Keratinocyte (primary cell): ENCODE results near the gene SLC26A4. TPM values are rescaled to one million over a fixed set of nuclear protein-coding genes. Genes with fewer than 3 reads are reported as not detected.
A peak's percentile ranks its signal among the peaks of the same experiment; 100 is the strongest.

Experiments
- DNase-seq: peaks from one replicate; pipeline ENCODE4 v3.0.0-alpha.2; 2011; ENCODE audit warnings: low read depth, missing footprints, low spot score
- FAIRE-seq: peaks from 2 replicates; lab custom pipeline; 2011; peaks lifted over from hg19 to GRCh38; lab: Jason Lieb, UNC
- H2AFZ ChIP-seq: 2 replicates; pipeline ENCODE4 v1.6.0; 2012; ENCODE audit warnings: low read length, control low read depth, inconsistent platforms; ENCODE audit not compliant: control insufficient read depth
- H3K27ac ChIP-seq: 2 replicates; pipeline ENCODE4 v1.5.1; 2011; ENCODE audit warnings: low read length; ENCODE audit not compliant: control insufficient read depth, insufficient read depth
- H3K27me3 ChIP-seq: 3 replicates; pipeline ENCODE4 v1.6.0; 2011; ENCODE audit warnings: low read length; ENCODE audit not compliant: control insufficient read depth, insufficient read depth; ENCODE audit errors: extremely low read depth
- H3K36me3 ChIP-seq, 2 experiments: 2 replicates in 1 of 2; 3 replicates in 1 of 2; pipeline ENCODE4 v1.5.1; 2011; ENCODE audit warnings: low read length in 2 of 2, mild to moderate bottlenecking in 1 of 2; ENCODE audit not compliant: control insufficient read depth in 2 of 2, insufficient read depth in 2 of 2; ENCODE audit errors: extremely low read depth in 1 of 2
- H3K4me1 ChIP-seq: 3 replicates; pipeline ENCODE4 v1.5.1; 2011; ENCODE audit warnings: low read length; ENCODE audit not compliant: control insufficient read depth, insufficient read depth; ENCODE audit errors: extremely low read depth
- H3K4me2 ChIP-seq: 3 replicates; pipeline ENCODE4 v1.6.0; 2011; ENCODE audit warnings: low read depth, low read length; ENCODE audit not compliant: control insufficient read depth, insufficient read depth; ENCODE audit errors: extremely low read depth
- H3K4me3 ChIP-seq, 3 experiments: fragments of 200-600 bp in 1 of 3; sonication (generic) in 1 of 3; 2 replicates in 2 of 3; 3 replicates in 1 of 3; pipeline ENCODE4 v1.5.1; 2011 to 2016; ENCODE audit warnings: low read length in 3 of 3, mild to moderate bottlenecking in 3 of 3, control low read depth in 2 of 3, inconsistent platforms in 1 of 3, low read depth in 1 of 3, mixed read lengths in 1 of 3, mixed run types in 1 of 3, moderate library complexity in 1 of 3; ENCODE audit not compliant: control insufficient read depth in 2 of 3, insufficient read depth in 2 of 3; ENCODE audit errors: extremely low read depth in 1 of 3
- H3K79me2 ChIP-seq: 2 replicates; pipeline ENCODE4 v1.6.0; 2012; ENCODE audit warnings: low read length; ENCODE audit not compliant: control insufficient read depth, insufficient read depth
- H3K9ac ChIP-seq: 3 replicates; pipeline ENCODE4 v1.6.0; 2011; ENCODE audit warnings: low read length; ENCODE audit not compliant: control insufficient read depth, insufficient read depth; ENCODE audit errors: extremely low read depth
- H3K9me1 ChIP-seq: 3 replicates; pipeline ENCODE4 v1.6.0; 2011; ENCODE audit warnings: low read length; ENCODE audit not compliant: control insufficient read depth, insufficient read depth; ENCODE audit errors: extremely low read depth
- H3K9me3 ChIP-seq: 2 replicates; pipeline ENCODE4 v1.5.1; 2012; ENCODE audit warnings: low read depth, low read length; ENCODE audit not compliant: control insufficient read depth
- H4K20me1 ChIP-seq: 3 replicates; pipeline ENCODE4 v1.6.0; 2011; ENCODE audit warnings: low read length; ENCODE audit not compliant: control insufficient read depth, insufficient read depth; ENCODE audit errors: extremely low read depth
- EZH2 ChIP-seq: IDR thresholded peaks from one replicate; pipeline ENCODE4 v1.6.1; 2012; ENCODE audit warnings: inconsistent platforms, mild to moderate bottlenecking, low read length, moderate library complexity
- dilution Hi-C: fragments of 300-500 bp; cut with MboI; formaldehyde crosslinking; loops from one replicate; pipeline ENCODE4 v1.7.0; 2020; ENCODE audit warnings: low sequenced_read_pairs; ENCODE audit not compliant: extremely low pct_ligation_motif_present
- polyA plus RNA-seq, 5 experiments: library from polyadenylated mRNA; depleted of rRNA in 3 of 5; stranded (reverse) in 3 of 5; stranded (forward) in 1 of 5; unstranded in 1 of 5; fragments of >200 nt; gene quantifications; 1 replicate in 1 of 5; 2 replicates in 3 of 5; 3 replicates in 1 of 5; pipeline versions ENCODE4 v1.2.1 to v1.2.3, GENCODE V29; 2011 to 2012; ENCODE audit warnings: missing spikeins in 2 of 5, low read depth in 1 of 5, low replicate concordance in 1 of 5
- TF ChIP-seq, protein P1 (sequence below), 3 experiments: IDR thresholded peaks in 1 of 3; conservative IDR thresholded peaks in 1 of 3; optimal IDR thresholded peaks in 1 of 3; 2 replicates in 2 of 3; 3 replicates in 1 of 3; pipeline versions ENCODE3 to v1.5.1; 2011; ENCODE audit warnings: low read length in 3 of 3, mild to moderate bottlenecking in 3 of 3, moderate library complexity in 2 of 3, control low read depth in 1 of 3, inconsistent platforms in 1 of 3; ENCODE audit not compliant: insufficient read depth in 2 of 3; ENCODE audit errors: extremely low read depth in 1 of 3

Gene SLC26A4
- polyA plus RNA-seq, 1 donor (not counting 4 experiments of a cell fraction or from before 2014, with no cell fraction given) = 0.26 TPM

DNA sequence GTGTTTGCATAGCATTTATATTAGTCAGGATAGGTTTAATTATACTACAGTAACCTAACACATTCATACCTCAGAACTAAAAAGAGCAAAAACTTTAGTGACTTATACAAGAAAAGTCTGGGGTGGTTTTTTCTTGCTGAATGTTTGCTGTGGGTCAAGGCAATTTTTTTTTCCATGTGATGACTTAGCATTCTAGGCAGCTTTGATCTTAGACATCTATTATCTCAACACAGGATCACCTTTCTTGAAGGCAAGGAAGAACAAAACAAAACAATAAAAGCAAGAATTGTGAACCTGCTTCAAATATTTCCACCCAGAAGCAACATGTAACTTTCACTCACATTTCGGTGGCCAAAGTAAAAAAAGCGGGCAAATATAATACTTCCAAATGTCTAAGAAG, 62.6 kb downstream of the SLC26A4 start:
- Histone ChIP-seq H3K27ac (no peak overlapping the region), H3K36me3 (no peaks in the 10 kb centered on the region)
- TF ChIP-seq, protein P1, sequence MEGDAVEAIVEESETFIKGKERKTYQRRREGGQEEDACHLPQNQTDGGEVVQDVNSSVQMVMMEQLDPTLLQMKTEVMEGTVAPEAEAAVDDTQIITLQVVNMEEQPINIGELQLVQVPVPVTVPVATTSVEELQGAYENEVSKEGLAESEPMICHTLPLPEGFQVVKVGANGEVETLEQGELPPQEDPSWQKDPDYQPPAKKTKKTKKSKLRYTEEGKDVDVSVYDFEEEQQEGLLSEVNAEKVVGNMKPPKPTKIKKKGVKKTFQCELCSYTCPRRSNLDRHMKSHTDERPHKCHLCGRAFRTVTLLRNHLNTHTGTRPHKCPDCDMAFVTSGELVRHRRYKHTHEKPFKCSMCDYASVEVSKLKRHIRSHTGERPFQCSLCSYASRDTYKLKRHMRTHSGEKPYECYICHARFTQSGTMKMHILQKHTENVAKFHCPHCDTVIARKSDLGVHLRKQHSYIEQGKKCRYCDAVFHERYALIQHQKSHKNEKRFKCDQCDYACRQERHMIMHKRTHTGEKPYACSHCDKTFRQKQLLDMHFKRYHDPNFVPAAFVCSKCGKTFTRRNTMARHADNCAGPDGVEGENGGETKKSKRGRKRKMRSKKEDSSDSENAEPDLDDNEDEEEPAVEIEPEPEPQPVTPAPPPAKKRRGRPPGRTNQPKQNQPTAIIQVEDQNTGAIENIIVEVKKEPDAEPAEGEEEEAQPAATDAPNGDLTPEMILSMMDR (optimal IDR thresholded peaks at IDR 0.05 in 1 of 3, IDR thresholded peaks at IDR 0.05 in 1 of 3, conservative IDR thresholded peaks at IDR 0.05 in 1 of 3; ENCODE audit: extremely low read depth in 1 of 3, insufficient read depth in 2 of 3, low read length in 3 of 3) = no peak
- no peak for TF ChIP-seq EZH2

DNA sequence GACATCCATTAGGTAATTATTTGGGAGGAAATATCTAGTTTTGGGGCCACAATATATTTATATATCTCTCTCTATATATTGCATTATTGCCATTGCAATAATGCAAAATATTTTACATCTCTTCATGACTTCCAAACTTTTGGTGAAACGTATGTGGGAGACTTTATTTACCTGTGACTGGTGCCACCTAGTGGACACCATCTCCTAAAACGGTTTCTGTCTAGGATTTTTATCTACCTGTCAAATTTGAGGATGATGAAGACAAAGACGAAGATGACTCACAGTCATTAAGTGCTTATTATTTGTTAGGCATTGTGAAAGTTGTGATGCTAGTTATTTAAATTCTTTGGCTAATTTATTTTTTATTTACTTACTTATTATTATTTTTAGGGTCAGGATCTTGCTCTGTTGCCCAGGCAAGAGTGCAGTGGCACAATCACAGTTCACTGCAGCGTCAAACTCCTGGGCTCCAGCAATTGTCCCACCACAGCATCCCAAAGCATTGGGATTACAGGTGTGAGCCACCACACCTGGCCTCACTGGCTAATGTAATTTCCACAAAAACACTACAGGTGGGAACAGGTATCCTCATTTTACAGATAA, 64.6 kb downstream of the SLC26A4 start:
- TF ChIP-seq EZH2 = no peak
- TF ChIP-seq, protein P1 (optimal IDR thresholded peaks at IDR 0.05 in 1 of 3, IDR thresholded peaks at IDR 0.05 in 1 of 3, conservative IDR thresholded peaks at IDR 0.05 in 1 of 3; ENCODE audit: extremely low read depth in 1 of 3, insufficient read depth in 2 of 3, low read length in 3 of 3) = peak; percentile 38 to 54 (median 41)
- peak; percentile 17 for DNase-seq
- Histone ChIP-seq H3K27ac (no peak overlapping the region), H3K9me3 (no peaks in the 10 kb centered on the region), H3K79me2 (no peaks in the 10 kb centered on the region), H3K4me1 (no peaks in the 10 kb centered on the region), H3K4me2 (no peak overlapping the region), H3K9ac (no peak overlapping the region), H3K9me1 (no peaks in the 10 kb centered on the region), H2AFZ (no peak overlapping the region), H3K36me3 (no peaks in the 10 kb centered on the region), H3K27me3 (no peaks in the 10 kb centered on the region), H4K20me1 (no peaks in the 10 kb centered on the region), H3K4me3 (no peak overlapping the region)
- FAIRE-seq = peak; percentile 78
- dilution Hi-C loops = no loop called here

More for the DNA sequence above, 62.6 kb downstream of the SLC26A4 start:
- H3K4me3 ChIP-seq = no peak overlapping the region
- no peaks in the 10 kb centered on the region for H3K9me1 ChIP-seq
- no peak overlapping the region for H3K4me2 ChIP-seq
- no peaks in the 10 kb centered on the region for H3K27me3 ChIP-seq
- H3K79me2 ChIP-seq = no peaks in the 10 kb centered on the region
- H4K20me1 ChIP-seq = no peaks in the 10 kb centered on the region
- H3K9ac ChIP-seq = no peak overlapping the region
- FAIRE-seq (no peak), DNase-seq (no peak)
- dilution Hi-C loops = no loop called here
- H3K9me3 ChIP-seq = no peaks in the 10 kb centered on the region
- H2AFZ ChIP-seq = no peak overlapping the region
- no peaks in the 10 kb centered on the region for H3K4me1 ChIP-seq
